K562 (cell line): ENCODE measurements around the gene EIF4G1. TPM values are rescaled to one million over a fixed set of nuclear protein-coding genes. Genes with fewer than 3 reads are reported as not detected.

ENCODE experiments used
- ATAC-seq: fragments of 200-7000 bp; cut with Tn5 transposase; 3 replicates; pipeline ENCODE4 v1.9.1; 2020; ENCODE audit warnings: moderate library complexity
- BruUV-seq: library from RNA; stranded (reverse); fragments of 400-500 nt; replicated peaks from 2 replicates; lab custom pipeline; 2021; lab: Mats Ljungman, UMichigan
- CTCF ChIA-PET: fragments of 300-600 bp; formaldehyde crosslinking; extraction: SDS; loops from one replicate; lab custom pipeline; 2021; ENCODE audit warnings: low intra/inter-chr PET ratio; lab: Yijun Ruan, JAX
- POLR2A ChIA-PET: fragments of 300-600, 350-650 bp; sonication (Branson Sonifier 250); formaldehyde crosslinking; extraction: SDS; loops from one replicate; lab custom pipeline; 2021; ENCODE audit warnings: antibody characterized with exemption, inconsistent platforms; lab: Yijun Ruan, JAX
- DNase-seq, 4 experiments: peaks; one replicate each; pipeline versions ENCODE4 v3.0.0 to v3.0.0-alpha.2; 2011 to 2018; ENCODE audit warnings: low spot score in 3 of 4, mixed read lengths in 3 of 4; ENCODE audit errors: extremely low read depth in 1 of 4
- FAIRE-seq: peaks from 2 replicates; lab custom pipeline; 2011; peaks lifted over from hg19 to GRCh38; lab: Jason Lieb, UNC
- H2AFZ ChIP-seq: 2 replicates; pipeline ENCODE4 v1.6.0; 2011; ENCODE audit warnings: low read depth, low read length, control low read depth, inconsistent platforms
- H3K27ac ChIP-seq: fragments of 200-600 bp; 3 replicates; pipeline ENCODE4 v1.8.0; 2011; ENCODE audit warnings: low read depth, mild to moderate bottlenecking, control low read depth, inconsistent platforms, low read length, moderate library complexity, mixed read lengths; ENCODE audit errors: extremely low read depth
- H3K27me3 ChIP-seq, 2 experiments: fragments of 300-600 bp in 1 of 2; 2 replicates in 1 of 2; 3 replicates in 1 of 2; pipeline versions ENCODE4 v1.6.0 to v1.8.0; 2011; ENCODE audit warnings: inconsistent platforms in 2 of 2, low read length in 2 of 2, mild to moderate bottlenecking in 1 of 2, mixed read lengths in 1 of 2, moderate library complexity in 1 of 2; ENCODE audit not compliant: control insufficient read depth in 2 of 2, insufficient read depth in 2 of 2
- H3K36me3 ChIP-seq: fragments of 300-600 bp; 3 replicates; pipeline ENCODE4 v1.8.0; 2011; ENCODE audit warnings: mild to moderate bottlenecking, low read length, inconsistent platforms; ENCODE audit not compliant: control insufficient read depth, insufficient read depth
- H3K4me1 ChIP-seq, 2 experiments: fragments of 200-600 bp in 1 of 2; replicated peaks in 1 of 2; 2 replicates in 1 of 2; 3 replicates in 1 of 2; pipeline versions ENCODE4 v1.5.1 to v1.8.0; 2011; ENCODE audit warnings: inconsistent platforms in 2 of 2, low read length in 2 of 2, mild to moderate bottlenecking in 1 of 2, mixed read lengths in 1 of 2, moderate library complexity in 1 of 2; ENCODE audit not compliant: control insufficient read depth in 2 of 2, insufficient read depth in 2 of 2
- H3K4me2 ChIP-seq: 2 replicates; pipeline ENCODE4 v1.6.1; 2011; ENCODE audit warnings: low read length, control low read depth, inconsistent platforms, mixed read lengths; ENCODE audit not compliant: insufficient read depth
- H3K4me3 ChIP-seq: fragments of 200-600 bp; sonication (generic), shearing (Covaris generic); 2 replicates; pipeline ENCODE4 v1.5.1; 2016; ENCODE audit warnings: control low read depth, inconsistent platforms
- H3K79me2 ChIP-seq: fragments of 200-600 bp; 3 replicates; pipeline ENCODE4 v1.8.0; 2011; ENCODE audit warnings: low read length, inconsistent platforms; ENCODE audit not compliant: control insufficient read depth, insufficient read depth
- H3K9ac ChIP-seq, 2 experiments: 2 replicates each; pipeline versions ENCODE4 v1.6.0 to v1.6.1; 2011; ENCODE audit warnings: low read depth in 2 of 2, low read length in 2 of 2, control low read depth in 1 of 2, inconsistent platforms in 1 of 2, mild to moderate bottlenecking in 1 of 2, mixed read lengths in 1 of 2; ENCODE audit not compliant: insufficient read depth in 1 of 2
- H3K9me1 ChIP-seq: one replicate; pipeline ENCODE4 v1.6.0; 2011; ENCODE audit warnings: inconsistent platforms, mild to moderate bottlenecking, low read length, moderate library complexity; ENCODE audit not compliant: control insufficient read depth, insufficient read depth
- H3K9me3 ChIP-seq: replicated peaks from 2 replicates; pipeline ENCODE4 v1.5.1; 2011; ENCODE audit warnings: low read depth, low read length, inconsistent platforms; ENCODE audit not compliant: control insufficient read depth, insufficient read depth
- H4K20me1 ChIP-seq: replicated peaks from 2 replicates; pipeline ENCODE4 v1.6.1; 2011; ENCODE audit warnings: low read length, inconsistent platforms, mixed read lengths; ENCODE audit not compliant: control insufficient read depth, insufficient read depth
- ERF ChIP-seq: fragments of 450-650 bp; formaldehyde crosslinking; IDR thresholded peaks from 2 replicates; pipeline ENCODE4 v1.4.0; 2020; ENCODE audit warnings: mild to moderate bottlenecking, mixed read lengths
- POLR2G ChIP-seq: fragments of 200-400 bp; formaldehyde crosslinking; IDR thresholded peaks from 2 replicates; pipeline ENCODE4 v1.6.1; 2017; ENCODE audit warnings: low read depth, mild to moderate bottlenecking, antibody characterized with exemption, low read length, moderate library complexity
- RBBP5 ChIP-seq: fragments of 200-600 bp; sonication (generic); IDR thresholded peaks from 2 replicates; pipeline ENCODE4 v1.6.1; 2012; ENCODE audit warnings: borderline replicate concordance, mild to moderate bottlenecking, low read length, control low read depth, inconsistent platforms; ENCODE audit not compliant: insufficient read depth, poor library complexity, severe bottlenecking
- ZNF592 ChIP-seq: fragments of 450-650 bp; IDR thresholded peaks from 2 replicates; pipeline ENCODE4 v1.6.1; 2017; ENCODE audit warnings: antibody characterized with exemption, mild to moderate bottlenecking
- WGBS: fragments of 100-300 bp; shearing (Covaris generic); methylation state at CpG from one replicate; pipeline ENCODE4 v1.1.6; 2016; ENCODE audit warnings: low coverage, mixed read lengths; ENCODE audit not compliant: insufficient coverage; ENCODE audit errors: missing lambda C conversion rate; 5-methylcytosine and 5-hydroxymethylcytosine counted together
- in situ Hi-C: fragments of 300-500 bp; cut with MboI; formaldehyde crosslinking; loops from 4 replicates; pipeline ENCODE4 v1.15.0; 2018; ENCODE audit warnings: inconsistent platforms, mixed read lengths
- intact Hi-C: fragments of 100-400 bp; cut with micrococcal nuclease; formaldehyde crosslinking; loops from 2 replicates; pipeline ENCODE4 v1.14.2; 2022
- polyA plus RNA-seq, 8 experiments: library from polyadenylated mRNA; depleted of rRNA in 4 of 8; stranded (reverse) in 5 of 8; unstranded in 3 of 8; fragments of >200 nt; fragmentation: Nextera tagmentation in 2 of 8; fragmentation: Illumina TruSeq in 1 of 8; extraction: Ambion mirVana in 2 of 8; extraction: Trizol in 1 of 8; gene quantifications; 2 replicates each; pipeline versions ENCODE4 v1.2.1 to v1.2.3, GENCODE V29; 2011 to 2014; ENCODE audit warnings: inconsistent platforms in 1 of 8, missing spikeins in 1 of 8
- total RNA-seq, 7 experiments: library from RNA; depleted of rRNA in 6 of 7; stranded (reverse); fragments of >200 nt in 6 of 7; fragmentation: Illumina TruSeq in 2 of 7; extraction: Trizol in 2 of 7; gene quantifications; 2 replicates each; pipeline versions ENCODE4 v1.2.1 to v1.2.3, GENCODE V29; 2011 to 2021; ENCODE audit warnings: low replicate concordance in 1 of 7

Gene EIF4G1
- total and polyA plus RNA-seq, 9 of the 15 experiments (the other 6 are each of a cell fraction or from before 2014, with no cell fraction given) = 4.6 to 505 (median 155) TPM

GRCh38 chr3:184346480-184347190, 32.2 kb downstream of the EIF4G1 start:
- no peaks in the 10 kb centered on the region for H3K9me3 ChIP-seq
- TF ChIP-seq ERF (CRISPR knock-in tag) (no peak), POLR2G (peak; percentile 56), RBBP5 (peak; percentile 18), ZNF592 (peak; percentile 16; the same call in 1 of the 2 replicates)
- H3K9me1 ChIP-seq = peaks cover 6% of the 10 kb centered on the region
- peak; percentile 3; the same call in 1 of the 3 replicates for ATAC-seq
- H3K27me3 ChIP-seq = no peaks in the 10 kb centered on the region
- peak in 1 of 4 experiments; percentile 32 for DNase-seq
- H3K36me3 ChIP-seq = peaks cover 53% of the 10 kb centered on the region; the same call in 2 of the 3 replicates
- peak overlapping the region; percentile 79 for H3K4me2 ChIP-seq
- ChIA-PET POLR2A (interaction anchor here (0.7 kb wide), 1 partner anchor 10 kb away, joined by 3 read pairs; no protein-coding TSS in a partner anchor), CTCF (no interaction called here)
- H3K4me3 ChIP-seq = no peak overlapping the region
- BruUV-seq = no TSS peak
- intact Hi-C loops (no loop called here), in situ Hi-C loops (no loop called here)
- peaks cover 56 to 64% of the 10 kb centered on the region in 2 experiments for H3K4me1 ChIP-seq
- H3K79me2 ChIP-seq = peaks cover 8% of the 10 kb centered on the region; the same call in 2 of the 3 replicates
- H3K9ac ChIP-seq = peak overlapping the region; percentile 60 to 75
- H4K20me1 ChIP-seq = no peaks in the 10 kb centered on the region
- H2AFZ ChIP-seq = no peak overlapping the region
- peak overlapping the region; percentile 88 for H3K27ac ChIP-seq
- no peak for FAIRE-seq
- whole genome bisulfite sequencing = 79% methylated on average over 19 of the region's 20 CpGs
